Activated CD4-positive, alpha-beta T cell treated with anti-CD3 and anti-CD28 coated beads for 36 hours (primary cell): ENCODE data around the gene COP1. TPM values are rescaled to one million over a fixed set of nuclear protein-coding genes. Genes with fewer than 3 reads are reported as not detected.

Experiments
- ATAC-seq: fragments of 200-7000 bp; cut with Tn5 transposase; one replicate; pipeline ENCODE4 v1.10.0; 2021; ENCODE audit warnings: mild to moderate bottlenecking, moderate library complexity
- CTCF ChIA-PET: fragments of 350-600 bp; sonication (Branson Sonifier 250); formaldehyde crosslinking; loops from one replicate; lab custom pipeline; 2021; ENCODE audit warnings: antibody characterized with exemption; lab: Charles Lee
- POLR2A ChIA-PET: fragments of 350-600 bp; sonication (Branson Sonifier 250); formaldehyde crosslinking; loops from one replicate; lab custom pipeline; 2021; ENCODE audit warnings: antibody characterized with exemption, inconsistent platforms; lab: Charles Lee
- DNase-seq: peaks from one replicate; pipeline ENCODE4 v3.0.0-alpha.2; 2020
- H3K27ac Mint-ChIP-seq: one replicate; pipeline ENCODE4 v1.8.0; 2021; ENCODE audit warnings: mixed read lengths
- H3K27me3 Mint-ChIP-seq: one replicate; pipeline ENCODE4 v1.8.0; 2021; ENCODE audit warnings: mixed read lengths
- H3K36me3 Mint-ChIP-seq: one replicate; pipeline ENCODE4 v1.8.0; 2021; ENCODE audit warnings: low read depth, mixed read lengths
- H3K4me1 Mint-ChIP-seq: one replicate; pipeline ENCODE4 v1.8.0; 2021; ENCODE audit warnings: mixed read lengths
- H3K4me3 Mint-ChIP-seq: one replicate; pipeline ENCODE4 v1.8.0; 2021; ENCODE audit warnings: mild to moderate bottlenecking, moderate library complexity, mixed read lengths
- H3K9me3 Mint-ChIP-seq: one replicate; pipeline ENCODE4 v1.8.0; 2021; ENCODE audit warnings: low read depth, mixed read lengths
- intact Hi-C, 2 experiments: fragments of 100-400 bp; cut with DNase I in 1 of 2; cut with micrococcal nuclease in 1 of 2; formaldehyde crosslinking; loops; one replicate each; pipeline versions ENCODE4 v1.14.2 to v1.15.1; 2022 to 2024; cut with DNase I, micrococcal nuclease
- total RNA-seq, 2 experiments: library from RNA; stranded (reverse); gene quantifications; one replicate each; pipeline ENCODE4 v1.2.3, GENCODE V29; 2021

The COP1 gene
- total RNA-seq, 2 experiments from 2014 or later: 38.7 to 43.4 TPM

- Mint-ChIP-seq H3K27ac (no peak overlapping the region), H3K4me1 (peaks cover 64% of the 10 kb centered on the region), H3K36me3 (peaks cover 33% of the 10 kb centered on the region), H3K27me3 (no peaks in the 10 kb centered on the region), H3K9me3 (no peaks in the 10 kb centered on the region), H3K4me3 (no peak overlapping the region)
- CTCF ChIA-PET: no interaction called here
- intact Hi-C loops: no loop called here
- POLR2A ChIA-PET: no interaction called here
- ATAC-seq: no peak
- DNase-seq: no peak
These were observed 8.7 kb downstream of the COP1 start for GRCh38 chr1:176198413-176198812.

- Mint-ChIP-seq H3K9me3 (peaks cover 4% of the 10 kb centered on the region), H3K27me3 (no peaks in the 10 kb centered on the region), H3K27ac (peak overlapping the region; percentile 63), H3K4me1 (peaks cover 72% of the 10 kb centered on the region), H3K4me3 (peak overlapping the region; percentile 33), H3K36me3 (peaks cover 36% of the 10 kb centered on the region)
- ChIA-PET CTCF (interaction anchor here (1.1 kb wide), 1 partner anchor 15 kb away, joined by 3 read pairs; no protein-coding TSS in a partner anchor), POLR2A (interaction anchor here (0.7 kb wide), 1 partner anchor 11 kb away, joined by 3 read pairs; no protein-coding TSS in a partner anchor)
- ATAC-seq (peak; percentile 31), DNase-seq (no peak)
- intact Hi-C loops: no loop called here
These were observed 10.4 kb downstream of the COP1 start for GRCh38 chr1:176196728-176197127.

- no peak overlapping the region for H3K27ac Mint-ChIP-seq
- H3K36me3 Mint-ChIP-seq: peaks cover 33% of the 10 kb centered on the region
- ATAC-seq: no peak
- H3K27me3 Mint-ChIP-seq: no peaks in the 10 kb centered on the region
- H3K4me3 Mint-ChIP-seq: no peak overlapping the region
- H3K9me3 Mint-ChIP-seq: peaks cover 4% of the 10 kb centered on the region
- ChIA-PET POLR2A (no interaction called here), CTCF (interaction anchor here (1.1 to 1.3 kb wide), 2 partner anchors 16 to 48 kb away, joined by 3 read pairs; no protein-coding TSS in a partner anchor)
- intact Hi-C loops: no loop called here
- DNase-seq: no peak
- peaks cover 72% of the 10 kb centered on the region for H3K4me1 Mint-ChIP-seq
These were observed 11.5 kb downstream of the COP1 start for GRCh38 chr1:176195547-176195946.

- Mint-ChIP-seq H3K27ac (no peak overlapping the region), H3K27me3 (no peaks in the 10 kb centered on the region), H3K36me3 (peaks cover 33% of the 10 kb centered on the region), H3K9me3 (peaks cover 7% of the 10 kb centered on the region), H3K4me1 (peaks cover 79% of the 10 kb centered on the region), H3K4me3 (no peak overlapping the region)
- no peak for ATAC-seq
- intact Hi-C loops: loop anchor here (1.0 to 2.0 kb wide), 3 partner anchors 12 to 29 kb away; no protein-coding TSS in a partner anchor
- CTCF ChIA-PET: interaction anchor here (0.6 to 0.8 kb wide), 2 partner anchors 9 to 90 kb away, joined by 3 read pairs; no protein-coding TSS in a partner anchor
- POLR2A ChIA-PET: no interaction called here
- no peak for DNase-seq
These were observed 13.4 kb downstream of the COP1 start for GRCh38 chr1:176193663-176194062.

- no peak overlapping the region for H3K27ac Mint-ChIP-seq
- intact Hi-C loops: loop anchor here (1.0 to 2.0 kb wide), 3 partner anchors 12 to 29 kb away; no protein-coding TSS in a partner anchor
- ATAC-seq: peak; percentile 61
These were observed 14.1 kb downstream of the COP1 start for GRCh38 chr1:176193023-176193422.

GRCh38 chr1:176188604-176189003 is 18.5 kb downstream of the COP1 start:
- no peak for DNase-seq
- intact Hi-C loops: no loop called here
- Mint-ChIP-seq H3K9me3 (peaks cover 7% of the 10 kb centered on the region), H3K36me3 (peaks cover 19% of the 10 kb centered on the region), H3K4me1 (peaks cover 72% of the 10 kb centered on the region), H3K4me3 (no peak overlapping the region), H3K27ac (no peak overlapping the region), H3K27me3 (no peaks in the 10 kb centered on the region)
- no peak for ATAC-seq
- ChIA-PET POLR2A (no interaction called here), CTCF (interaction anchor here (0.6 kb wide), 1 partner anchor 23 kb away, joined by 4 read pairs; no protein-coding TSS in a partner anchor)

More at GRCh38 chr1:176193023-176193422, 14.1 kb downstream of the COP1 start:
- peaks cover 32% of the 10 kb centered on the region for H3K36me3 Mint-ChIP-seq
- peaks cover 79% of the 10 kb centered on the region for H3K4me1 Mint-ChIP-seq
- no peaks in the 10 kb centered on the region for H3K27me3 Mint-ChIP-seq
- ChIA-PET POLR2A (interaction anchor here (0.7 to 1.5 kb wide), 2 partner anchors 15 to 993 kb away, joined by 3 to 4 read pairs; no protein-coding TSS in a partner anchor), CTCF (no interaction called here)
- H3K4me3 Mint-ChIP-seq: no peak overlapping the region
- H3K9me3 Mint-ChIP-seq: peaks cover 7% of the 10 kb centered on the region
- DNase-seq: no peak

GRCh38 chr1:176187001-176187400 is 20.1 kb downstream of the COP1 start:
- H3K9me3 Mint-ChIP-seq: peaks cover 4% of the 10 kb centered on the region
- peak; percentile 68 for ATAC-seq
- intact Hi-C loops: no loop called here
- peaks cover 21% of the 10 kb centered on the region for H3K36me3 Mint-ChIP-seq
- H3K27me3 Mint-ChIP-seq: no peaks in the 10 kb centered on the region
- ChIA-PET POLR2A (interaction anchor here (0.6 kb wide), 1 partner anchor 18 kb away, joined by 3 read pairs; no protein-coding TSS in a partner anchor), CTCF (no interaction called here)
- H3K4me1 Mint-ChIP-seq: peaks cover 71% of the 10 kb centered on the region
- H3K27ac Mint-ChIP-seq: no peak overlapping the region
- no peak for DNase-seq
- H3K4me3 Mint-ChIP-seq: no peak overlapping the region

- DNase-seq (no peak), ATAC-seq (peak; percentile 45)
- CTCF ChIA-PET: no interaction called here
- H3K4me3 Mint-ChIP-seq: no peak overlapping the region
- intact Hi-C loops: no loop called here
- H3K9me3 Mint-ChIP-seq: no peaks in the 10 kb centered on the region
- H3K27me3 Mint-ChIP-seq: no peaks in the 10 kb centered on the region
- peaks cover 53% of the 10 kb centered on the region for H3K4me1 Mint-ChIP-seq
- POLR2A ChIA-PET: no interaction called here
- H3K27ac Mint-ChIP-seq: no peak overlapping the region
- peaks cover 32% of the 10 kb centered on the region for H3K36me3 Mint-ChIP-seq
These were observed 23.5 kb downstream of the COP1 start for GRCh38 chr1:176183618-176184017.

GRCh38 chr1:176178316-176178715 is 28.8 kb downstream of the COP1 start:
- DNase-seq (peak; percentile 11), ATAC-seq (peak; percentile 30)
- POLR2A ChIA-PET: interaction anchor here (0.7 kb wide), 1 partner anchor 14 kb away, joined by 6 read pairs; no protein-coding TSS in a partner anchor
- peaks cover 52% of the 10 kb centered on the region for H3K36me3 Mint-ChIP-seq
- peak overlapping the region; percentile 27 for H3K4me3 Mint-ChIP-seq
- peaks cover 40% of the 10 kb centered on the region for H3K4me1 Mint-ChIP-seq
- CTCF ChIA-PET: no interaction called here
- peak overlapping the region; percentile 89 for H3K27ac Mint-ChIP-seq
- no peaks in the 10 kb centered on the region for H3K9me3 Mint-ChIP-seq
- no peaks in the 10 kb centered on the region for H3K27me3 Mint-ChIP-seq
- intact Hi-C loops: loop anchor here (1.0 to 5.0 kb wide), 3 partner anchors 18 to 151 kb away; no protein-coding TSS in a partner anchor

GRCh38 chr1:176177764-176178163 is 29.3 kb downstream of the COP1 start:
- ChIA-PET CTCF (no interaction called here), POLR2A (no interaction called here)
- Mint-ChIP-seq H3K4me1 (peaks cover 38% of the 10 kb centered on the region), H3K9me3 (no peaks in the 10 kb centered on the region), H3K27ac (peak overlapping the region; percentile 89), H3K36me3 (peaks cover 56% of the 10 kb centered on the region), H3K4me3 (peak overlapping the region; percentile 27), H3K27me3 (no peaks in the 10 kb centered on the region)
- peak; percentile 94 for ATAC-seq
- DNase-seq: no peak
- intact Hi-C loops: loop anchor here (1.0 to 5.0 kb wide), 6 partner anchors 13 to 150 kb away; no protein-coding TSS in a partner anchor

GRCh38 chr1:176174108-176174507 is 33.0 kb downstream of the COP1 start:
- no peak overlapping the region for H3K4me3 Mint-ChIP-seq
- peaks cover 57% of the 10 kb centered on the region for H3K36me3 Mint-ChIP-seq
- H3K4me1 Mint-ChIP-seq: peaks cover 25% of the 10 kb centered on the region
- POLR2A ChIA-PET: interaction anchor here (1.2 kb wide), 1 partner anchor 31 kb away, joined by 3 read pairs; no protein-coding TSS in a partner anchor
- no peaks in the 10 kb centered on the region for H3K27me3 Mint-ChIP-seq
- intact Hi-C loops: no loop called here
- CTCF ChIA-PET: no interaction called here
- no peak for ATAC-seq
- H3K27ac Mint-ChIP-seq: no peak overlapping the region
- peaks cover 5% of the 10 kb centered on the region for H3K9me3 Mint-ChIP-seq
- DNase-seq: no peak

- H3K36me3 Mint-ChIP-seq: peaks cover 62% of the 10 kb centered on the region
These were observed 34.9 kb downstream of the COP1 start for GRCh38 chr1:176172215-176172614.

More at GRCh38 chr1:176172215-176172614, 34.9 kb downstream of the COP1 start:
- ChIA-PET POLR2A (no interaction called here), CTCF (no interaction called here)
- no peak overlapping the region for H3K4me3 Mint-ChIP-seq
- H3K4me1 Mint-ChIP-seq: peaks cover 11% of the 10 kb centered on the region
- no peaks in the 10 kb centered on the region for H3K27me3 Mint-ChIP-seq
- H3K27ac Mint-ChIP-seq: no peak overlapping the region
- ATAC-seq (no peak), DNase-seq (no peak)
- peaks cover 5% of the 10 kb centered on the region for H3K9me3 Mint-ChIP-seq
- intact Hi-C loops: no loop called here
